Choroid plexus epithelial cell (primary cell): ENCODE measurements around the gene RTN4IP1.

ENCODE experiments used
- DNase-seq: peaks from one replicate; pipeline ENCODE4 v3.0.0-alpha.2; 2010; ENCODE audit warnings: low read depth
- H3K4me3 ChIP-seq: 2 replicates; pipeline ENCODE4 v1.5.1; 2011; ENCODE audit warnings: low read depth, mild to moderate bottlenecking, control low read depth, low read length, moderate library complexity
- TF ChIP-seq, protein P1 (sequence below): conservative IDR thresholded peaks from 2 replicates; pipeline ENCODE4 v1.5.1; 2011; ENCODE audit warnings: low read depth, mild to moderate bottlenecking, control low read depth, inconsistent platforms, low read length, moderate library complexity

Gene RTN4IP1, protein sequence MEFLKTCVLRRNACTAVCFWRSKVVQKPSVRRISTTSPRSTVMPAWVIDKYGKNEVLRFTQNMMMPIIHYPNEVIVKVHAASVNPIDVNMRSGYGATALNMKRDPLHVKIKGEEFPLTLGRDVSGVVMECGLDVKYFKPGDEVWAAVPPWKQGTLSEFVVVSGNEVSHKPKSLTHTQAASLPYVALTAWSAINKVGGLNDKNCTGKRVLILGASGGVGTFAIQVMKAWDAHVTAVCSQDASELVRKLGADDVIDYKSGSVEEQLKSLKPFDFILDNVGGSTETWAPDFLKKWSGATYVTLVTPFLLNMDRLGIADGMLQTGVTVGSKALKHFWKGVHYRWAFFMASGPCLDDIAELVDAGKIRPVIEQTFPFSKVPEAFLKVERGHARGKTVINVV

GRCh38 chr6:106629103-106629858 is at the start of gene RTN4IP1, which contains the start of gene QRSL1:
TSS of gene RTN4IP1 (minus strand) at chr6:106629498. CDS start at chr6:106629021, 477 bp downstream.
TSS of gene QRSL1 (plus strand) at chr6:106629578. CDS start at chr6:106629682, 104 bp downstream.
- peak within 1 kb of the TSS; percentile 97 for H3K4me3 ChIP-seq
- TF ChIP-seq, protein P1, sequence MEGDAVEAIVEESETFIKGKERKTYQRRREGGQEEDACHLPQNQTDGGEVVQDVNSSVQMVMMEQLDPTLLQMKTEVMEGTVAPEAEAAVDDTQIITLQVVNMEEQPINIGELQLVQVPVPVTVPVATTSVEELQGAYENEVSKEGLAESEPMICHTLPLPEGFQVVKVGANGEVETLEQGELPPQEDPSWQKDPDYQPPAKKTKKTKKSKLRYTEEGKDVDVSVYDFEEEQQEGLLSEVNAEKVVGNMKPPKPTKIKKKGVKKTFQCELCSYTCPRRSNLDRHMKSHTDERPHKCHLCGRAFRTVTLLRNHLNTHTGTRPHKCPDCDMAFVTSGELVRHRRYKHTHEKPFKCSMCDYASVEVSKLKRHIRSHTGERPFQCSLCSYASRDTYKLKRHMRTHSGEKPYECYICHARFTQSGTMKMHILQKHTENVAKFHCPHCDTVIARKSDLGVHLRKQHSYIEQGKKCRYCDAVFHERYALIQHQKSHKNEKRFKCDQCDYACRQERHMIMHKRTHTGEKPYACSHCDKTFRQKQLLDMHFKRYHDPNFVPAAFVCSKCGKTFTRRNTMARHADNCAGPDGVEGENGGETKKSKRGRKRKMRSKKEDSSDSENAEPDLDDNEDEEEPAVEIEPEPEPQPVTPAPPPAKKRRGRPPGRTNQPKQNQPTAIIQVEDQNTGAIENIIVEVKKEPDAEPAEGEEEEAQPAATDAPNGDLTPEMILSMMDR = no peak
- DNase-seq = peak; percentile 94

DNA sequence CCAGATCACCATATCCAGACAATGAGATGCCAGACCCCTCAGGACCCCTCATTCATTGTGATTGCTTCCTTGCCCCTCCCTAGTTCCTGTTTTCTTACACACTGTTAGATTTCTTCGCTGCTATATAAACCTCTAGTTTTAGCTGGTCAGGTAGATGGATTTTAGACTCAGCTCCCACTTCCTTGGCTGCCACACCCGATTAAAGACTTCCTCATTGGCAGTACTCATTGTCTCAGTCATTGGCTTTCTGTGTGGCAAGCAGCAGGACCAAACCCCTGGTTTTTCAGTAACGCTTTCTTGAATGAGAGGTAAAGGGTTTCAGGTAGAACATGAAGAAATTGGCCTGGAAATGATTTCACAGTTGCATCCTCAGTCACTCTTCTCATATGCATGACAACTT is 48.0 kb upstream of the RTN4IP1 start:
- TF ChIP-seq, protein P1 = no peak
- no peak for DNase-seq
- H3K4me3 ChIP-seq = no peak overlapping the region

- TF ChIP-seq, protein P1 = no peak
- no peak for DNase-seq
- H3K4me3 ChIP-seq = no peak overlapping the region
These were observed 45.4 kb upstream of the RTN4IP1 start for GRCh38 chr6:106674541-106675229.

GRCh38 chr6:106671651-106672050 is 42.4 kb upstream of the RTN4IP1 start:
- DNase-seq = no peak
- TF ChIP-seq, protein P1 = no peak
- H3K4me3 ChIP-seq = no peak overlapping the region

DNA sequence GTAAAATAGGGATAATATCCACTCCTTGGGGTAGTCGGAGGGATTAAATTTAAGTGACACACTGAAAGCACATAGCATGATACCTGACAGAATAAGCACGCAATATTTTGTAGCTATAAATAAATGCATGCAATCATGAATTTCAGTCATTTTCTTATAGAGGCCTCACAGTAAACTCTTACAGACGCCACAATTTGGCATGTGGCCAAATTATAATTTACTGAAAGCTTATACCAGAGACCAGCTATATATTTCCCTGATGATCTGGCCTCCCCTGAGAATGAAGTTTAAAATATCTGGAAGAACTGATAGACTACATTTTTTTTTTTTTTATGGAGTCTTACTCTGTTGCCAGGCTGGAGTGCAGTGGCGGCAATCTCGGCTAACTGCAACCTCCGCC is 40.9 kb upstream of the RTN4IP1 start:
- TF ChIP-seq, protein P1 = no peak
- DNase-seq = no peak
- H3K4me3 ChIP-seq = no peak overlapping the region

- TF ChIP-seq, protein P1 = no peak
- H3K4me3 ChIP-seq = no peak overlapping the region
- no peak for DNase-seq
These were observed 37.7 kb upstream of the RTN4IP1 start for GRCh38 chr6:106667022-106667402.
